Gastrocnemius medialis (tissue), 4 donors: ENCODE measurements around the gene PDGFRB. TPM values are rescaled to one million over a fixed set of nuclear protein-coding genes. Genes with fewer than 3 reads are reported as not detected.

Source experiments
- ATAC-seq, 2 donors: fragments of 150-250 bp; one replicate each; pipeline ENCODE4 v1.9.1; 2016
- DNase-seq, 2 donors: peaks; one replicate each; pipeline ENCODE4 v3.0.0-alpha.2; 2019
- H3K27ac ChIP-seq, 4 donors: fragments of 200-600 bp; sonication (generic); 1 replicate in 1 of 4; 2 replicates in 3 of 4; pipeline ENCODE4 v1.5.1; 2016 to 2018; ENCODE audit warnings: mild to moderate bottlenecking in 2 of 4, moderate library complexity in 1 of 4
- H3K27me3 ChIP-seq, 3 donors: fragments of 200-600 bp; sonication (generic) in 2 of 3; 1 replicate in 1 of 3; 2 replicates in 2 of 3; pipeline versions ENCODE4 v1.5.1 to v1.6.0; 2016 to 2019; ENCODE audit warnings: mild to moderate bottlenecking in 1 of 3, moderate library complexity in 1 of 3
- H3K36me3 ChIP-seq, 2 donors: fragments of 200-600 bp; sonication (generic) in 1 of 2; one replicate each; pipeline ENCODE4 v1.5.1; 2017 to 2018
- H3K4me1 ChIP-seq, 2 donors: fragments of 200-600 bp; sonication (generic) in 1 of 2; one replicate each; pipeline ENCODE4 v1.5.1; 2016 to 2017; ENCODE audit warnings: mild to moderate bottlenecking in 2 of 2
- H3K4me3 ChIP-seq, 4 donors: fragments of 200-600 bp; sonication (generic) in 3 of 4; 1 replicate in 1 of 4; 2 replicates in 3 of 4; pipeline ENCODE4 v1.5.1; 2016 to 2019; ENCODE audit warnings: mild to moderate bottlenecking in 2 of 4
- H3K9me3 ChIP-seq, 3 donors: fragments of 200-600 bp; sonication (generic) in 2 of 3; 1 replicate in 1 of 3; 2 replicates in 2 of 3; pipeline ENCODE4 v1.5.1; 2016 to 2019
- POLR2A ChIP-seq, 2 donors: fragments of 450-650 bp; IDR thresholded peaks; one replicate each; pipeline ENCODE4 v1.6.1; 2017; ENCODE audit warnings: antibody characterized with exemption in 2 of 2, mild to moderate bottlenecking in 2 of 2, moderate library complexity in 2 of 2
- in situ Hi-C, 4 donors: fragments of 200-750 bp; cut with MboI; loops; one replicate each; pipeline versions ENCODE4 v1.15.0 to v1.8.0; 2017; ENCODE audit warnings: low sequenced_read_pairs in 4 of 4
- intact Hi-C: fragments of 100-400 bp; cut with DNase I; formaldehyde crosslinking; loops from one replicate; pipeline ENCODE4 v1.15.1; 2023; ENCODE audit warnings: low total_unique reads
- total RNA-seq, 4 donors: library from RNA; depleted of rRNA; stranded (reverse); fragments of >200 nt; gene quantifications; one replicate each; pipeline versions ENCODE4 v1.1.0 to v1.2.3, GENCODE V29; 2016
- TF ChIP-seq, protein P1 (sequence below), 5 experiments: fragments of 450-650 bp in 3 of 5; fragments of 200-600 bp in 2 of 5; sonication (generic) in 2 of 5; IDR thresholded peaks in 4 of 5; conservative IDR thresholded peaks in 1 of 5; 1 replicate in 4 of 5; 2 replicates in 1 of 5; pipeline ENCODE4 v1.5.1; 2016 to 2019; ENCODE audit warnings: antibody characterized with exemption in 5 of 5, mild to moderate bottlenecking in 3 of 5, moderate library complexity in 3 of 5

The PDGFRB gene
- total RNA-seq, 4 donors from 2014 or later, result 27.9 to 58.4 (median 52.5) TPM

DNA sequence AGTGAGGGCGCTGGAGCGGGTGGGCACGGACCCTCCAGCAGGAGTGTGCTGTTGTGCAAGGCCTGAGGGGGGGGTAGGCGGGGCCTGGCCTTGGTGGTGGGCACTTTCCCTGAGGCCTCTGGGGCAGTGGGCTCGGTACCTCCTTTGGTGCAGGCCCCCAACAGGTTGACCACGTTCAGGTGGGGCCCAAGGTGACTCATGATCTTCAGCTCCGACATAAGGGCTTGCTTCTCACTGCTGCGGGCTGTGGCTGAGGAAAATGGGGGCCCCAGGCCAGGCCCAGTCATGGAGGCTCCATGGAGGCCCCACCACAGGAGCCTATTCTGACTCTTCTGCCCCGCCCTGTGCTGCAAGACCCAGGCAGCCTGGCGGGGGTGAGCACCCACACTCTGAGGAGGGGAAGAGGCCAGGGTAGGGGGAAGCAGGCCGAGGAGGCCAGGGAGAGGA, 31.5 kb downstream of the PDGFRB start:
- no peak for TF ChIP-seq POLR2A (IDR thresholded peaks at IDR 0.05)
- TF ChIP-seq, protein P1, sequence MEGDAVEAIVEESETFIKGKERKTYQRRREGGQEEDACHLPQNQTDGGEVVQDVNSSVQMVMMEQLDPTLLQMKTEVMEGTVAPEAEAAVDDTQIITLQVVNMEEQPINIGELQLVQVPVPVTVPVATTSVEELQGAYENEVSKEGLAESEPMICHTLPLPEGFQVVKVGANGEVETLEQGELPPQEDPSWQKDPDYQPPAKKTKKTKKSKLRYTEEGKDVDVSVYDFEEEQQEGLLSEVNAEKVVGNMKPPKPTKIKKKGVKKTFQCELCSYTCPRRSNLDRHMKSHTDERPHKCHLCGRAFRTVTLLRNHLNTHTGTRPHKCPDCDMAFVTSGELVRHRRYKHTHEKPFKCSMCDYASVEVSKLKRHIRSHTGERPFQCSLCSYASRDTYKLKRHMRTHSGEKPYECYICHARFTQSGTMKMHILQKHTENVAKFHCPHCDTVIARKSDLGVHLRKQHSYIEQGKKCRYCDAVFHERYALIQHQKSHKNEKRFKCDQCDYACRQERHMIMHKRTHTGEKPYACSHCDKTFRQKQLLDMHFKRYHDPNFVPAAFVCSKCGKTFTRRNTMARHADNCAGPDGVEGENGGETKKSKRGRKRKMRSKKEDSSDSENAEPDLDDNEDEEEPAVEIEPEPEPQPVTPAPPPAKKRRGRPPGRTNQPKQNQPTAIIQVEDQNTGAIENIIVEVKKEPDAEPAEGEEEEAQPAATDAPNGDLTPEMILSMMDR (IDR thresholded peaks at IDR 0.05 in 4 of 5, conservative IDR thresholded peaks at IDR 0.05 in 1 of 5), result no peak
- no peaks in the 10 kb centered on the region for H3K4me1 ChIP-seq
- H3K36me3 ChIP-seq, result no peaks in the 10 kb centered on the region
- no peaks in the 10 kb centered on the region for H3K27me3 ChIP-seq
- in situ Hi-C loops (no loop called here), intact Hi-C loops (no loop called here)
- DNase-seq (no peak), ATAC-seq (no peak)
- no peak overlapping the region for H3K4me3 ChIP-seq
- no peak overlapping the region for H3K27ac ChIP-seq
- H3K9me3 ChIP-seq, result no peaks in the 10 kb centered on the region

DNA sequence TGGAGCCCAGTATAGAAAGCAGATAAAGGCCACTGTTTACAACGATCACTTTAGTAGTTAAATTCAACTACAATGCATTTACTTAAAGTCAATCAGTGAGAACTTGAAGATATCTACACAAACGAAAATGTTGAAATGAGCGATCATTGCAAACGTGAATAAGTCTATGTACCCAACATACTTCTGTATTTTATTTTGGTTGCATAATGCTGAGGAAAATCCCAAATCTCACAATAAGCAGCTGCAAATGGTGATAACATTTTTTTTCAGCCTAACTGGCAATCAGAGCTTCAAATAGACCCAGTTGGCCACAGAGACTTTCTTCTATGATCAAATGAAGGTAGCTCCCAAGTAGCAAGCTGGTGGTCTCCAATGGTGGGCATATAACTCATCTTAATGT, 32.1 kb downstream of the PDGFRB start:
- intact Hi-C loops (no loop called here), in situ Hi-C loops (no loop called here)
- ATAC-seq (no peak), DNase-seq (no peak)
- no peaks in the 10 kb centered on the region for H3K9me3 ChIP-seq
- no peak overlapping the region for H3K4me3 ChIP-seq
- no peaks in the 10 kb centered on the region for H3K36me3 ChIP-seq
- H3K27ac ChIP-seq, result no peak overlapping the region
- no peaks in the 10 kb centered on the region for H3K27me3 ChIP-seq
- no peaks in the 10 kb centered on the region for H3K4me1 ChIP-seq
- TF ChIP-seq, protein P1 (IDR thresholded peaks at IDR 0.05 in 4 of 5, conservative IDR thresholded peaks at IDR 0.05 in 1 of 5), result no peak
- no peak for TF ChIP-seq POLR2A (IDR thresholded peaks at IDR 0.05)

DNA sequence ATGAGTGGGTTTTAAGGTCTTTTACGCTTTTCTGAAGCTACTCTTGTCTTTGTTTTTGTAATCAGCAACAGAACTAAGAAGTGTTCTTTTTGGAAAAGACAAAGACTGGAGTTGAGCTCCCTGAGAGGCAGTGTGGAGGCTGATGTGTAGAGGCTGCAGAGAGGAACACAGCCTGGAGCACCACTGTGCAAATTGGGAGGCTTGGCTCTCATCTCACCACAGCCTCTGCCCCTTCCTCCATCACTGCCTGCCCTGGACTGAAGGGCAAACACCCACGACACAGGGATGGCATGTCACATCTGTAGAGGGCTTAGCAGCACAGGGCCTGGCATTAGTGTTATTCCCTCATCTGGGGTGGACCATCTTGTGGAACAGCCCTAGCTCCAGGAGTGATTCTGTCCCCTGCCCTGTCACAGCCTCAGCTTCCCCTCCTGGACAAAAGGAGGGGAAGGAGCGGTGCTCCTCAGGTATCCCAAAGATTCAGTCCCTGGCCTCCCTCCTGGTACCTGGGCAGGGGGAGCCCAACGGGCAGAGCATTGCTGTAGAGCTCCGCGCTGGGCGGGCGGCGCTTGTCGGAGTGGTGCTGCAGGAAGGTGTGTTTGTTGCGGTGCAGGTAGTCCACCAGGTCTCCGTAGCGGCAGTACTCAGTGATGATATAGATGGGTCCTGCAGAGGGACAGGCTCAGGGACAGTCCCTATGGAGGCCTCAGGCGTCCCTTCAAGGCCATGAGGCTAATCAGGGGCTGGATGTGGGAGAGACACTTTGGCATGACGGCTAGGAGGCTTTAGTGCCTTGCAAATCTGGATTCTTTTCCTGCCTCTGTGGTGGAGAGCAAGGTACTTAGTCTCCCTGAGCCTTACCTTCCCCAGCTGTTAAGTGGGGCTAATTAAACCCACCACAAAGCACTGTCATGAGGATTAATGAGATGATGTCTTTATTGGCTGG, 32.8 kb downstream of the PDGFRB start:
- Histone ChIP-seq H3K27me3 (no peaks in the 10 kb centered on the region), H3K36me3 (no peaks in the 10 kb centered on the region), H3K27ac (no peak overlapping the region), H3K4me3 (no peak overlapping the region), H3K4me1 (no peaks in the 10 kb centered on the region), H3K9me3 (no peaks in the 10 kb centered on the region)
- no peak for ATAC-seq
- in situ Hi-C loops, result no loop called here
- no peak for DNase-seq
- TF ChIP-seq POLR2A (IDR thresholded peaks at IDR 0.05), result no peak
- TF ChIP-seq, protein P1 (IDR thresholded peaks at IDR 0.05 in 4 of 5, conservative IDR thresholded peaks at IDR 0.05 in 1 of 5), result no peak
- intact Hi-C loops, result no loop called here

DNA sequence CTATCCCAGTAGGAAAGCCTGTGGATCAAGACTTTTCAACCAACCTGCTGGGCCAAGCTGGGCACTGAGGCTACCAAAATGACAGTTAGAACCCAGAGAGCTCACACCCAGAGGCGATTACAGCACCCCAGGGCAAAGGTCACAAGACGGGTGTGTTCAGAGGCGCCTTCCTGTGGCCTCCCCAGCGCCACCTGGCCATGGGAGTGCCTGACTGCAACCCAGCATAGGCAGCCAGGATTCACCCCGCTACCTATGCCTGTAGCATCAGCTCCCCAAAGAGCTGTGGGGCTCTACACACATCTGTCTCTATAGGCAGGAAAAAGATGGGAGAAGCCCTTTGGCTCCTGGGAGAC, 33.5 kb downstream of the PDGFRB start:
- DNase-seq, result no peak
- H3K36me3 ChIP-seq, result no peaks in the 10 kb centered on the region
- no peak overlapping the region for H3K27ac ChIP-seq
- TF ChIP-seq POLR2A (IDR thresholded peaks at IDR 0.05), result no peak
- TF ChIP-seq, protein P1 (IDR thresholded peaks at IDR 0.05 in 4 of 5, conservative IDR thresholded peaks at IDR 0.05 in 1 of 5), result no peak
- no peaks in the 10 kb centered on the region for H3K4me1 ChIP-seq
- H3K4me3 ChIP-seq, result no peak overlapping the region
- H3K27me3 ChIP-seq, result no peaks in the 10 kb centered on the region
- in situ Hi-C loops (no loop called here), intact Hi-C loops (no loop called here)
- no peak for ATAC-seq
- no peaks in the 10 kb centered on the region for H3K9me3 ChIP-seq
